ENCODE measurements around the gene CEP350.
"Not testable (repeated sequence)": the region's sequence is repeated elsewhere in the genome, so short reads cannot be mapped to it uniquely, and the experiment has no call there.

DNA sequence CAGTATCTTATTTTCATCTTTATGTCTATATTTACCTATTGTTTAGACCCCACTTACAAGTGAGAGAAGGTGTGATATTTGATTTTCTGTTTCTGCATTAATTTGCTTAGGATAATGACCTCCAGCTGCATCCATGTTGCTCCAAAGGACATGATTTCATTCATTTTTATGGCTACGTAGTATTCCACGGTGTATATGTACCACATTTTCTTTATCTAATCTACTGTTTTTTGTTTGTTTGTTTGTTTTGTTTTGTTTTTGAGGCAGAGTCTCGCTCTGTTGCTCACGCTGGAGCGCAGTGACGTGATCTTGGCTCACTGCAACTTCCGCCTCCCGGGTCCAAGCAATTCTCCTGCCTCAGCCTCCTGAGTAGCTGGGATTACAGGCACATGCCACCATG lies 7.6 kb downstream of the CEP350 start:
- TF ChIP-seq, protein P1, sequence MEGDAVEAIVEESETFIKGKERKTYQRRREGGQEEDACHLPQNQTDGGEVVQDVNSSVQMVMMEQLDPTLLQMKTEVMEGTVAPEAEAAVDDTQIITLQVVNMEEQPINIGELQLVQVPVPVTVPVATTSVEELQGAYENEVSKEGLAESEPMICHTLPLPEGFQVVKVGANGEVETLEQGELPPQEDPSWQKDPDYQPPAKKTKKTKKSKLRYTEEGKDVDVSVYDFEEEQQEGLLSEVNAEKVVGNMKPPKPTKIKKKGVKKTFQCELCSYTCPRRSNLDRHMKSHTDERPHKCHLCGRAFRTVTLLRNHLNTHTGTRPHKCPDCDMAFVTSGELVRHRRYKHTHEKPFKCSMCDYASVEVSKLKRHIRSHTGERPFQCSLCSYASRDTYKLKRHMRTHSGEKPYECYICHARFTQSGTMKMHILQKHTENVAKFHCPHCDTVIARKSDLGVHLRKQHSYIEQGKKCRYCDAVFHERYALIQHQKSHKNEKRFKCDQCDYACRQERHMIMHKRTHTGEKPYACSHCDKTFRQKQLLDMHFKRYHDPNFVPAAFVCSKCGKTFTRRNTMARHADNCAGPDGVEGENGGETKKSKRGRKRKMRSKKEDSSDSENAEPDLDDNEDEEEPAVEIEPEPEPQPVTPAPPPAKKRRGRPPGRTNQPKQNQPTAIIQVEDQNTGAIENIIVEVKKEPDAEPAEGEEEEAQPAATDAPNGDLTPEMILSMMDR (conservative IDR thresholded peaks at IDR 0.05; ENCODE audit: low read depth, low read length): not testable (repeated sequence)
- TF ChIP-seq EZH2 (IDR thresholded peaks at IDR 0.05; ENCODE audit: low read length, unreplicated experiment): not testable (repeated sequence)

Measured in PC-3 (cell line).